NT2/D1 (cell line): ENCODE measurements around the gene DAB2.

Experiments
- DNase-seq: peaks from one replicate; pipeline ENCODE4 v3.0.0-alpha.2; 2011; ENCODE audit warnings: low read depth, low spot score
- H3K27me3 ChIP-seq: 2 replicates; pipeline ENCODE4 v1.6.0; 2011; ENCODE audit warnings: mild to moderate bottlenecking; ENCODE audit not compliant: insufficient read length, insufficient read depth
- H3K36me3 ChIP-seq: 2 replicates; pipeline ENCODE4 v1.6.1; 2011; ENCODE audit warnings: mild to moderate bottlenecking, low read length, mixed read lengths; ENCODE audit not compliant: insufficient read depth, insufficient read length
- H3K4me1 ChIP-seq: 2 replicates; pipeline ENCODE4 v1.5.1; 2011; ENCODE audit not compliant: insufficient read depth, insufficient read length
- H3K4me3 ChIP-seq: 2 replicates; pipeline ENCODE4 v1.5.1; 2011; ENCODE audit warnings: low read depth; ENCODE audit not compliant: insufficient read length
- H3K9ac ChIP-seq: 2 replicates; pipeline ENCODE4 v1.6.0; 2011; ENCODE audit warnings: low read depth; ENCODE audit not compliant: insufficient read length
- H3K9me3 ChIP-seq: 2 replicates; pipeline ENCODE4 v1.5.1; 2011; ENCODE audit warnings: mild to moderate bottlenecking, low read length; ENCODE audit not compliant: insufficient read depth
- SUZ12 ChIP-seq: IDR thresholded peaks from 2 replicates; pipeline ENCODE4 v1.6.1; 2011; ENCODE audit not compliant: insufficient read length, insufficient read depth; ENCODE audit errors: extremely low read depth
- YY1 ChIP-seq: IDR thresholded peaks from 2 replicates; pipeline ENCODE4 v1.6.1; 2011; ENCODE audit not compliant: insufficient read length, insufficient read depth
- ZNF274 ChIP-seq: IDR thresholded peaks from 2 replicates; pipeline ENCODE4 v1.6.1; 2011; ENCODE audit warnings: mild to moderate bottlenecking, low read depth, low read length

The DAB2 gene

DNA sequence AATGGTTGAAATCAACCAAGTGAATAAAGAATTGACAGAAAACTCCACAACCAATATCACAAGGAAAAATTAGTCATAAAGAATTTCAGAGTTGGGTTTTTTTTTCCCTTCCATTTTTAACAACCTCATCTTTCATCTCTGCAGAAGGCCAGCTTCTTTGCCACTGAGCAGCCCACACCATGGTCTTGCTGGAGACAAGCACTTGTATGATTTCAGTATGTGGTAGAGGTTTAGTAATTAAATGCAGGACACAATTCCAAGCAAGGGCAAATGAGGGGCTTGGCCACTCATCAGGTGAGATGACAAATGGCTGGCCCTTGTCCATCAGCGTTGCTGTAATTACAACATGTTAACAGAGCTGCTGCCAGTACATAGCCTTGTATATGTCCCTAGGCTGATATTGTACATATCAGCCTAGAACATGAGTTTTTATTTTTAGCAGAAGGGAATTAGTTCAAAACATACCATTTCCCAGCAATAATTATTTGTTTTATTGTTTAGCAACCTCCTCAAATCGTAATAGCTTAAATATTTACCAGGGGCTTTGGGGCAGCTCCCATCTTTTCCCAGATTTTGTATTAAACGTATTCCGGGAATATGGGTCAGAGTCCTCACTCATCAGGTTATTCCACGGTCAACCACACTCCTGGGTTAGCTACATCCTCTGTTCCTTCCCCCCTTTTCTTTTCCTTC lies 55.5 kb downstream of the DAB2 start:
- TF ChIP-seq SUZ12 (no peak), YY1 (no peak), ZNF274 (no peak)
- DNase-seq: no peak
- Histone ChIP-seq H3K4me1 (no peaks in the 10 kb centered on the region), H3K4me3 (no peak overlapping the region), H3K27me3 (no peaks in the 10 kb centered on the region), H3K9me3 (no peaks in the 10 kb centered on the region), H3K9ac (no peak overlapping the region), H3K36me3 (peaks cover 11% of the 10 kb centered on the region)

DNA sequence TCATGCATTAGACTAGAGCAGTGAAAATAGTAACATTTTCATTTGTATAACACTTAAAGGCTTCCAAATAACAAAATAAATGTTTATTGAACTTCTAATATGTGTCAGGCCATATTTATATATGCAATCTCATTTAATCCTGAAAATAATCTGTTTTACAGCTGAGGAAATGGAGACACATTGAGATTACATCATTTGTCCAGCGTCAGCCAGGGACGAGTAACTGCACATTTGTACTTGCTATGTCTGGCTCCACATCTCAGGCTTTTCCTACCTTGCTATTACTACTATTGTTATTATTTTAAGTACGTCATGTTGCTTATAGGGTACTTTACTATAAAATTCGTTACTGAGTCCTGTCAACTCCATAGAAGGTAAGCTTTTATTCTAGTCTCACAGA lies 56.7 kb downstream of the DAB2 start:
- Histone ChIP-seq H3K36me3 (peaks cover 11% of the 10 kb centered on the region), H3K9ac (no peak overlapping the region), H3K9me3 (no peaks in the 10 kb centered on the region), H3K27me3 (no peaks in the 10 kb centered on the region), H3K4me3 (no peak overlapping the region), H3K4me1 (no peaks in the 10 kb centered on the region)
- TF ChIP-seq ZNF274 (no peak), SUZ12 (no peak), YY1 (no peak)
- DNase-seq: no peak

DNA sequence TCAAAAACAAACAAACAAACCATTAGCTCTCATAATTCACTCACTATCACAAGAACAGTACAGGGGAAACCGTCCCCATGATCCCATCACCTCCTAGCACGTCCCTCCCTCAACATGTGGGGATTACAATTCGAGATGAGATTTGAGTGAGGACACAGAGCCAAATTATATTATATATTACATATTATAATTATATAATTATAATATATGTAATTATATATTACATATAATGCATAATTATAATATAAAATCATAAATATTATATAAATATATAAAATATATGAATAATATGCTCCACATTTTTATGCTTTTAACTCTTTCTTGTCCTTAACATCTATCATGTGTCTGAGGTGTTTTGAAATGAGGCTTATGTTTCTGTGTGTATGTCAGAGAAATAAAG lies 57.1 kb downstream of the DAB2 start:
- TF ChIP-seq YY1 (no peak), SUZ12 (no peak), ZNF274 (no peak)
- H3K4me1 ChIP-seq: no peaks in the 10 kb centered on the region

DNA sequence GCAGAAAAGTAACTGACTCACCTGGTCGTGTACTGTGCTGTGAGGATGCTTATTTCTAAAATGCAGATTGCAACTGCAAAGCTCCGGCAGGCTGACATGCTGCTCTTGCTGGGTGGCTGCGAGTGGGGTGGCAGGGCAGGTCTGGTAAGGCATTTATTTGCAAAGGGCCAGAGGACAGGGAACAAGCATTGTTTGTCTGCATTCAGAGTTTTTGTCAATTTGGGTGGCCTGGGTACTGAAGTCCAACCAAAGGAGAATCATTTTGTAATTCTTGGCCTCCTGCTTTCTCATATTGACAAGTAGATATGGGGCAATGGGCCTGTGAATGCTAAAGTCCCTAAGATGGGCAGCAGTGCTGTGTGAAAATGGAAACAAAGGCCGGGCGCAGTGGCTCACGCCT lies 60.4 kb downstream of the DAB2 start, which contains the start of gene C9:
TSS of gene C9 (minus strand) at position 129 of the 400 bp plus-strand sequence. CDS start at position 98, 31 bp downstream.
- no peak within 1 kb of the TSS for H3K9ac ChIP-seq
- TF ChIP-seq ZNF274: no peak
- no peak for TF ChIP-seq YY1
- no peak for TF ChIP-seq SUZ12
- DNase-seq: no peak
- no peaks in the 10 kb centered on the region for H3K36me3 ChIP-seq
- no peaks in the 10 kb centered on the region for H3K9me3 ChIP-seq
- no peaks in the 10 kb centered on the region for H3K4me1 ChIP-seq
- H3K4me3 ChIP-seq: no peak within 1 kb of the TSS
- H3K27me3 ChIP-seq: no peaks in the 10 kb centered on the region

More for the DNA sequence above, 57.1 kb downstream of the DAB2 start:
- Histone ChIP-seq H3K9ac (no peak overlapping the region), H3K36me3 (peaks cover 9% of the 10 kb centered on the region), H3K27me3 (no peaks in the 10 kb centered on the region), H3K4me3 (no peak overlapping the region), H3K9me3 (no peaks in the 10 kb centered on the region)
- DNase-seq: no peak

DNA sequence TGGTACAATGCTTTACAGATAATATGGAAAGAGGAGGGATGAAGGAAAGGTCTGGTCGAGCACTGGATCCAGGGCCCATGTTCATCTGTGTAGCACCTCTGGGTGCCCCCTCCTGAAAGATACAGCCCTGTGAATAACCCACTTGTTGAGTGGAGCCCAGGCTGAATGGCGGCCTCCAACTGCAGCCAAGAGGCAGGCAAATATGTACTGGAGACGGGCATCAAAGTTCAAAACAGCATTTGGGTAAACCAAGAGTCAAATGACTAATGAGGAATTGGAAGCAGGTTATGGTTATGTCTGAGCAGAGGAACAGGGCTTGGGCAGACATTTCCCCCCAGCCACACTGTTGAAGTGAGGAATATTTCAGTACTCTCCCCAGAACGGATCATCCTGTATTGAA lies 61.6 kb downstream of the DAB2 start:
- Histone ChIP-seq H3K27me3 (no peaks in the 10 kb centered on the region), H3K9me3 (no peaks in the 10 kb centered on the region), H3K36me3 (no peaks in the 10 kb centered on the region), H3K4me1 (no peaks in the 10 kb centered on the region), H3K9ac (no peak overlapping the region), H3K4me3 (no peak overlapping the region)
- DNase-seq: no peak
- TF ChIP-seq YY1: no peak
- TF ChIP-seq SUZ12: no peak
- TF ChIP-seq ZNF274: no peak

DNA sequence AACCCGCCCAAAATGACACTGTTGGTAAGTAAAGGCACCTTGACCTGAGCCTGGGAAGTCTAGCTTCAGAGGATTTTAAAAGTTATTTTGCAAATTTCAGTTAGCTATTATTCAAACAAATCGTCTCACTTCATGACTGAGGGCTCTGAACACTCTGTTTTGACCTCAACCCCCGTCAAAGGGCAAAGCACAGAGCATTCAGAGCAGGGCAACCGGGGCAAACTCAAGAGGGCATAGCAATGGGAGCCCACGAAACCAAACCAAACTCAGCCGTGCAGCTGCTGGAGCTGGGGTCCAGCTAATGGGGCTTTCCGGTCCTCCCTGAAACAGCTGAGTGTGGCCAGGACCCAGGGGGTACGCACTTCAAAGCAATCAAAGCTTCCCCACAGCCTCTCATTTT lies 62.1 kb downstream of the DAB2 start:
- Histone ChIP-seq H3K4me1 (no peaks in the 10 kb centered on the region), H3K9ac (no peak overlapping the region), H3K36me3 (no peaks in the 10 kb centered on the region), H3K4me3 (no peak overlapping the region), H3K27me3 (no peaks in the 10 kb centered on the region), H3K9me3 (no peaks in the 10 kb centered on the region)
- no peak for DNase-seq
- TF ChIP-seq YY1 (no peak), SUZ12 (no peak), ZNF274 (no peak)

DNA sequence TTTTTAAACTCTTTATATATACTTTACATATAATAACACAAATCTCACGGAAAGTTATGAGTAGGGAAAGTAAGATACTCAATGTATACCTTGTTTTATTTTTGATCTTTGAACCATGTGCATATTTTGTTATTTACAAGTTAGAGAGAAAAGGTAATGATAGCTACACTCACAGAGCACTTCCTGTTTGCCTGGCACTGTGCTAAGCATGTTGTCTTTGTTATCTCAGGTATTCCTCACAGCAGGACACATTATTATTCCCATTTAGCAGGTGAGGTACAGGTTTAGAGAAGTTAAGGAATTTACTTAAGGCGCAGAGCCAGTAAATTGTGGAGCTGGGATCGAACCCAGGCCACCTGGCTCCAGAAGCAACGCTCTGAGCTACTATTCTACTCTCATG lies 63.5 kb downstream of the DAB2 start:
- TF ChIP-seq YY1 (no peak), ZNF274 (no peak), SUZ12 (no peak)
- Histone ChIP-seq H3K4me1 (no peaks in the 10 kb centered on the region), H3K9me3 (no peaks in the 10 kb centered on the region), H3K9ac (no peak overlapping the region), H3K36me3 (no peaks in the 10 kb centered on the region), H3K4me3 (no peak overlapping the region), H3K27me3 (no peaks in the 10 kb centered on the region)
- DNase-seq: no peak
